IMR-90 (cell line): ENCODE data around the gene ATP9B. TPM values are rescaled to one million over a fixed set of nuclear protein-coding genes. Genes with fewer than 3 reads are reported as not detected.
A peak's percentile ranks its signal among the peaks of the same experiment; 100 is the strongest.

Experiments
- ATAC-seq: fragments of 200-7000 bp; cut with Tn5 transposase; 2 replicates; pipeline ENCODE4 v1.9.1; 2020; ENCODE audit warnings: low read depth, mild to moderate bottlenecking, moderate library complexity
- BruUV-seq: library from RNA; stranded (reverse); fragments of 400-500 nt; replicated peaks from 2 replicates; lab custom pipeline; 2021; lab: Mats Ljungman, UMichigan
- CTCF ChIA-PET: fragments of 300-600 bp; formaldehyde crosslinking; extraction: SDS; loops from one replicate; lab custom pipeline; 2021; ENCODE audit warnings: antibody characterized with exemption; lab: Yijun Ruan, JAX
- POLR2A ChIA-PET: fragments of 300-600 bp; sonication (Branson Sonifier 250); formaldehyde crosslinking; loops from one replicate; lab custom pipeline; 2022; ENCODE audit warnings: antibody characterized with exemption; ENCODE audit not compliant: unreplicated experiment; lab: Charles Lee
- DNase-seq: peaks from one replicate; pipeline ENCODE4 v3.0.0; 2013
- H2AFZ ChIP-seq: replicated peaks from 2 replicates; pipeline ENCODE3; 2013; ENCODE audit warnings: low read length, mild to moderate bottlenecking; ENCODE audit not compliant: poor library complexity
- H2AK5ac ChIP-seq: 2 replicates; pipeline ENCODE4 v1.6.1; 2013; ENCODE audit warnings: low read depth, low read length, inconsistent platforms
- H2AK9ac ChIP-seq: replicated peaks from 2 replicates; pipeline ENCODE3; 2013; ENCODE audit warnings: mild to moderate bottlenecking, low read depth, low read length, moderate library complexity; ENCODE audit not compliant: poor library complexity
- H2BK120ac ChIP-seq: 2 replicates; pipeline ENCODE4 v1.6.1; 2013; ENCODE audit warnings: low read depth, low read length, inconsistent platforms
- H2BK15ac ChIP-seq: 3 replicates; pipeline ENCODE4 v1.6.1; 2013; ENCODE audit warnings: low read depth, low read length, inconsistent platforms
- H2BK20ac ChIP-seq: 2 replicates; pipeline ENCODE4 v1.6.1; 2013; ENCODE audit warnings: low read depth, mild to moderate bottlenecking, inconsistent platforms, low read length, moderate library complexity
- H2BK5ac ChIP-seq: 2 replicates; pipeline ENCODE4 v1.6.1; 2013; ENCODE audit warnings: mild to moderate bottlenecking, low read depth, low read length, inconsistent platforms; ENCODE audit not compliant: poor library complexity, severe bottlenecking
- H3K14ac ChIP-seq: replicated peaks from 2 replicates; pipeline ENCODE4 v1.6.1; 2013; ENCODE audit warnings: low read depth, low read length, inconsistent platforms
- H3K18ac ChIP-seq: 2 replicates; pipeline ENCODE4 v1.6.1; 2013; ENCODE audit warnings: low read depth, low read length, control low read depth
- H3K23ac ChIP-seq: 2 replicates; pipeline ENCODE4 v1.6.1; 2013; ENCODE audit warnings: low read depth, low read length, inconsistent platforms
- H3K27ac ChIP-seq: 2 replicates; pipeline ENCODE4 v1.5.1; 2013; ENCODE audit warnings: mild to moderate bottlenecking, control low read depth, low read length; ENCODE audit not compliant: insufficient read depth
- H3K27me3 ChIP-seq: 2 replicates; pipeline ENCODE4 v1.6.1; 2013; ENCODE audit warnings: low read length; ENCODE audit not compliant: control insufficient read depth, insufficient read depth
- H3K36me3 ChIP-seq: 2 replicates; pipeline ENCODE4 v1.6.1; 2013; ENCODE audit warnings: low read length, mixed read lengths; ENCODE audit not compliant: control insufficient read depth, insufficient read depth
- H3K4ac ChIP-seq: 2 replicates; pipeline ENCODE4 v1.6.1; 2013; ENCODE audit warnings: low read depth, low read length, inconsistent platforms
- H3K4me1 ChIP-seq: 2 replicates; pipeline ENCODE4 v1.6.1; 2013; ENCODE audit warnings: low read length, mixed read lengths; ENCODE audit not compliant: control insufficient read depth, insufficient read depth
- H3K4me2 ChIP-seq: 2 replicates; pipeline ENCODE4 v1.6.1; 2013; ENCODE audit warnings: low read depth, mild to moderate bottlenecking, control low read depth, low read length, moderate library complexity
- H3K4me3 ChIP-seq: 2 replicates; pipeline ENCODE4 v1.5.1; 2013; ENCODE audit warnings: low read depth, mild to moderate bottlenecking, control low read depth, low read length, moderate library complexity; ENCODE audit not compliant: insufficient read depth
- H3K56ac ChIP-seq: 2 replicates; pipeline ENCODE4 v1.6.1; 2013; ENCODE audit warnings: low read length, inconsistent platforms; ENCODE audit not compliant: insufficient read depth; ENCODE audit errors: extremely low read depth
- H3K79me1 ChIP-seq, 2 experiments: 2 replicates each; pipeline ENCODE4 v1.6.1; 2013; ENCODE audit warnings: low read length in 2 of 2, inconsistent platforms in 1 of 2, low read depth in 1 of 2
- H3K9ac ChIP-seq: 2 replicates; pipeline ENCODE4 v1.6.1; 2013; ENCODE audit warnings: low read depth, low read length, control low read depth
- H3K9me1 ChIP-seq: 2 replicates; pipeline ENCODE4 v1.6.1; 2013; ENCODE audit warnings: low read length, inconsistent platforms; ENCODE audit not compliant: insufficient read depth
- H3K9me3 ChIP-seq: 2 replicates; pipeline ENCODE4 v1.6.1; 2013; ENCODE audit warnings: low read length; ENCODE audit not compliant: control insufficient read depth, insufficient read depth
- H4K20me1 ChIP-seq: 2 replicates; pipeline ENCODE4 v1.6.1; 2013; ENCODE audit warnings: low read length, inconsistent platforms; ENCODE audit not compliant: insufficient read depth
- H4K5ac ChIP-seq: 2 replicates; pipeline ENCODE4 v1.6.1; 2013; ENCODE audit warnings: mild to moderate bottlenecking, low read depth, low read length, control low read depth
- H4K8ac ChIP-seq, 2 experiments: 2 replicates each; pipeline ENCODE4 v1.6.1; 2013; ENCODE audit warnings: low read depth in 2 of 2, low read length in 2 of 2, control low read depth in 1 of 2, inconsistent platforms in 1 of 2
- H4K91ac ChIP-seq: 2 replicates; pipeline ENCODE4 v1.6.1; 2013; ENCODE audit warnings: low read depth, low read length, inconsistent platforms; ENCODE audit not compliant: insufficient read depth
- BHLHE40 ChIP-seq: fragments of 150-350 bp; IDR thresholded peaks from 2 replicates; pipeline ENCODE4 v1.6.1; 2016; ENCODE audit warnings: mild to moderate bottlenecking, low read depth, low read length
- CEBPB ChIP-seq: IDR thresholded peaks from 2 replicates; pipeline ENCODE4 v1.6.1; 2012; ENCODE audit warnings: low read depth, low read length, improper control_type of control experiment
- CHD1 ChIP-seq: IDR thresholded peaks from 2 replicates; pipeline ENCODE4 v1.6.1; 2012; ENCODE audit warnings: low read depth, low read length, improper control_type of control experiment
- MAFK ChIP-seq: IDR thresholded peaks from 2 replicates; pipeline ENCODE4 v1.6.1; 2012; ENCODE audit warnings: low read depth, low read length, improper control_type of control experiment
- MAZ ChIP-seq: IDR thresholded peaks from 2 replicates; pipeline ENCODE4 v1.6.1; 2012; ENCODE audit warnings: low read depth, mild to moderate bottlenecking, low read length, improper control_type of control experiment, moderate library complexity, borderline replicate concordance
- RFX5 ChIP-seq: IDR thresholded peaks from 2 replicates; pipeline ENCODE4 v1.8.0; 2012; ENCODE audit warnings: low read depth, mild to moderate bottlenecking, low read length, moderate library complexity
- SMC3 ChIP-seq: fragments of 150-350 bp; IDR thresholded peaks from 2 replicates; pipeline ENCODE4 v1.6.1; 2016; ENCODE audit warnings: low read depth, mild to moderate bottlenecking, antibody characterized with exemption, low read length, moderate library complexity
- USF2 ChIP-seq: fragments of 150-350 bp; IDR thresholded peaks from 2 replicates; pipeline ENCODE4 v1.6.1; 2017; ENCODE audit warnings: mild to moderate bottlenecking, antibody characterized with exemption, low read length, low read depth
- WGBS, 2 experiments: methylation state at CpG; one replicate each; pipeline versions ENCODE4 v1.1.5 to v1.1.7; 2013; ENCODE audit warnings: missing lambda C conversion rate in 2 of 2; ENCODE audit not compliant: insufficient read length in 1 of 2; ENCODE audit errors: extremely low coverage in 2 of 2; 5-methylcytosine and 5-hydroxymethylcytosine counted together
- dilution Hi-C: fragments of 300-500 bp; cut with HindIII; formaldehyde crosslinking; loops from one replicate; pipeline ENCODE4 v1.14.3; 2018; ENCODE audit warnings: low sequenced_read_pairs; ENCODE audit not compliant: unreplicated experiment
- in situ Hi-C: fragments of 300-500 bp; cut with MboI; formaldehyde crosslinking; loops from 3 replicates; pipeline ENCODE4 v1.14.3; 2019; ENCODE audit warnings: low sequenced_read_pairs, inconsistent platforms, mixed read lengths
- intact Hi-C: fragments of 100-400 bp; cut with micrococcal nuclease; formaldehyde crosslinking; loops from 2 replicates; pipeline ENCODE4 v1.10.0; 2022
- polyA plus RNA-seq, 3 experiments: library from polyadenylated mRNA; depleted of rRNA; stranded (reverse); fragments of >200 nt; gene quantifications; 2 replicates each; pipeline ENCODE4 v1.2.3, GENCODE V29; 2012; ENCODE audit warnings: low replicate concordance in 1 of 3
- total RNA-seq: library from RNA; depleted of rRNA; stranded (reverse); fragments of >200 nt; gene quantifications from 2 replicates; pipeline ENCODE4 v1.2.3, GENCODE V29; 2012
- TF ChIP-seq, protein P1 (sequence below): fragments of 150-350 bp; IDR thresholded peaks from 2 replicates; pipeline ENCODE4 v1.6.1; 2016; ENCODE audit warnings: low read depth, mild to moderate bottlenecking, low read length, moderate library complexity, borderline replicate concordance
- TF ChIP-seq, protein P2 (sequence below): conservative IDR thresholded peaks from 2 replicates; pipeline ENCODE4 v1.5.1; 2012; ENCODE audit warnings: mild to moderate bottlenecking, low read depth, low read length, improper control_type of control experiment

ATP9B gene
- total and polyA plus RNA-seq, 2 of the 4 experiments (the other 2 are of a cell fraction) = 11.0 to 11.5 TPM

GRCh38 chr18:79400091-79400590 is 330.9 kb downstream of the ATP9B start:
- ChIA-PET CTCF (no interaction called here), POLR2A (no interaction called here)
- Histone ChIP-seq H3K27me3 (peaks cover 4% of the 10 kb centered on the region; the same call in 1 of the 2 replicates), H4K91ac (no peak overlapping the region), H3K4ac (no peak overlapping the region), H3K27ac (peak overlapping the region; percentile 22; the same call in 1 of the 2 replicates), H3K4me3 (peak overlapping the region; percentile 86), H3K4me1 (peaks cover 1% of the 10 kb centered on the region; the same call in 1 of the 2 replicates), H2BK15ac (no peak overlapping the region), H2AK5ac (no peak overlapping the region), H3K18ac (no peak overlapping the region; the same call in 1 of the 2 replicates), H3K79me1 (no peaks in the 10 kb centered on the region), H4K5ac (no peak overlapping the region), H3K14ac (no peak overlapping the region), H2BK120ac (no peak overlapping the region), H4K20me1 (no peaks in the 10 kb centered on the region), H3K9me3 (no peaks in the 10 kb centered on the region), H4K8ac (no peak overlapping the region), H3K23ac (no peak overlapping the region), H2AFZ (peak overlapping the region; percentile 88), H2BK5ac (no peak overlapping the region), H2AK9ac (no peak overlapping the region), H2BK20ac (no peak overlapping the region), H3K56ac (no peak overlapping the region), H3K4me2 (peak overlapping the region; percentile 55), H3K36me3 (no peaks in the 10 kb centered on the region), H3K9me1 (no peaks in the 10 kb centered on the region), H3K9ac (peak overlapping the region; percentile 67)
- TF ChIP-seq, protein P1, sequence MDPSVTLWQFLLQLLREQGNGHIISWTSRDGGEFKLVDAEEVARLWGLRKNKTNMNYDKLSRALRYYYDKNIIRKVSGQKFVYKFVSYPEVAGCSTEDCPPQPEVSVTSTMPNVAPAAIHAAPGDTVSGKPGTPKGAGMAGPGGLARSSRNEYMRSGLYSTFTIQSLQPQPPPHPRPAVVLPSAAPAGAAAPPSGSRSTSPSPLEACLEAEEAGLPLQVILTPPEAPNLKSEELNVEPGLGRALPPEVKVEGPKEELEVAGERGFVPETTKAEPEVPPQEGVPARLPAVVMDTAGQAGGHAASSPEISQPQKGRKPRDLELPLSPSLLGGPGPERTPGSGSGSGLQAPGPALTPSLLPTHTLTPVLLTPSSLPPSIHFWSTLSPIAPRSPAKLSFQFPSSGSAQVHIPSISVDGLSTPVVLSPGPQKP = no peak
- no peak for TF ChIP-seq SMC3
- no peak for TF ChIP-seq USF2
- TF ChIP-seq, protein P2, sequence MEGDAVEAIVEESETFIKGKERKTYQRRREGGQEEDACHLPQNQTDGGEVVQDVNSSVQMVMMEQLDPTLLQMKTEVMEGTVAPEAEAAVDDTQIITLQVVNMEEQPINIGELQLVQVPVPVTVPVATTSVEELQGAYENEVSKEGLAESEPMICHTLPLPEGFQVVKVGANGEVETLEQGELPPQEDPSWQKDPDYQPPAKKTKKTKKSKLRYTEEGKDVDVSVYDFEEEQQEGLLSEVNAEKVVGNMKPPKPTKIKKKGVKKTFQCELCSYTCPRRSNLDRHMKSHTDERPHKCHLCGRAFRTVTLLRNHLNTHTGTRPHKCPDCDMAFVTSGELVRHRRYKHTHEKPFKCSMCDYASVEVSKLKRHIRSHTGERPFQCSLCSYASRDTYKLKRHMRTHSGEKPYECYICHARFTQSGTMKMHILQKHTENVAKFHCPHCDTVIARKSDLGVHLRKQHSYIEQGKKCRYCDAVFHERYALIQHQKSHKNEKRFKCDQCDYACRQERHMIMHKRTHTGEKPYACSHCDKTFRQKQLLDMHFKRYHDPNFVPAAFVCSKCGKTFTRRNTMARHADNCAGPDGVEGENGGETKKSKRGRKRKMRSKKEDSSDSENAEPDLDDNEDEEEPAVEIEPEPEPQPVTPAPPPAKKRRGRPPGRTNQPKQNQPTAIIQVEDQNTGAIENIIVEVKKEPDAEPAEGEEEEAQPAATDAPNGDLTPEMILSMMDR = no peak
- no peak for TF ChIP-seq MAZ
- TF ChIP-seq BHLHE40 = no peak
- no peak for TF ChIP-seq CEBPB
- TF ChIP-seq CHD1 = no peak
- no peak for TF ChIP-seq RFX5
- no peak for TF ChIP-seq MAFK
- WGBS, 2 experiments = 0% methylated on average over 28 of the region's 71 CpGs; no CpG with 5 or more reads in 1 of the 2 experiments
- intact Hi-C loops = no loop called here
- dilution Hi-C loops = no loop called here
- ATAC-seq = peak; percentile 50
- no peak for DNase-seq
- in situ Hi-C loops = no loop called here
- no TSS peak for BruUV-seq
